ENCODE data around the gene MEOX2. TPM values are rescaled to one million over a fixed set of nuclear protein-coding genes. Genes with fewer than 3 reads are reported as not detected.

The MEOX2 gene
- polyA plus RNA-seq, 1 donor (not counting 4 experiments of a cell fraction or from before 2014, with no cell fraction given) = not detected

- H3K27ac ChIP-seq (ENCODE audit: control insufficient read depth, insufficient read depth, low read length) = no peak overlapping the region
- no peaks in the 10 kb centered on the region for H3K4me1 ChIP-seq (ENCODE audit: control insufficient read depth, extremely low read depth, insufficient read depth, low read length)
- no peaks in the 10 kb centered on the region for H3K27me3 ChIP-seq (ENCODE audit: control insufficient read depth, extremely low read depth, insufficient read depth, low read length)
- H4K20me1 ChIP-seq (ENCODE audit: control insufficient read depth, extremely low read depth, insufficient read depth, low read length) = no peaks in the 10 kb centered on the region
- no peak overlapping the region for H2AFZ ChIP-seq (ENCODE audit: control insufficient read depth, low read length)
- H3K9me1 ChIP-seq (ENCODE audit: control insufficient read depth, extremely low read depth, insufficient read depth, low read length) = no peaks in the 10 kb centered on the region
- H3K9ac ChIP-seq (ENCODE audit: control insufficient read depth, extremely low read depth, insufficient read depth, low read length) = no peak overlapping the region
- no peak overlapping the region for H3K4me2 ChIP-seq (ENCODE audit: control insufficient read depth, extremely low read depth, insufficient read depth, low read depth, low read length)
- no peaks in the 10 kb centered on the region for H3K79me2 ChIP-seq (ENCODE audit: control insufficient read depth, insufficient read depth, low read length)
- no peak for DNase-seq (ENCODE audit: low read depth, low spot score)
- no peak overlapping the region for H3K4me3 ChIP-seq (ENCODE audit: control insufficient read depth in 2 of 3, extremely low read depth in 1 of 3, insufficient read depth in 2 of 3, low read depth in 1 of 3, low read length in 3 of 3)
- H3K36me3 ChIP-seq (ENCODE audit: control insufficient read depth in 2 of 2, extremely low read depth in 1 of 2, insufficient read depth in 2 of 2, low read length in 2 of 2) = no peaks in the 10 kb centered on the region
- TF ChIP-seq EZH2 (IDR thresholded peaks at IDR 0.05; ENCODE audit: low read length) = no peak
- peaks cover 2% of the 10 kb centered on the region for H3K9me3 ChIP-seq (ENCODE audit: control insufficient read depth, low read depth, low read length)
- no peak for FAIRE-seq
- dilution Hi-C loops (cut with MboI; ENCODE audit: extremely low pct_ligation_motif_present, low sequenced_read_pairs) = no loop called here
Observed at GRCh38 chr7:15604166-15604565, 82.3 kb downstream of the MEOX2 start.

- Histone ChIP-seq H3K79me2 (ENCODE audit: control insufficient read depth, insufficient read depth, low read length) (no peaks in the 10 kb centered on the region), H2AFZ (ENCODE audit: control insufficient read depth, low read length) (no peak overlapping the region), H4K20me1 (ENCODE audit: control insufficient read depth, extremely low read depth, insufficient read depth, low read length) (no peaks in the 10 kb centered on the region), H3K4me1 (ENCODE audit: control insufficient read depth, extremely low read depth, insufficient read depth, low read length) (no peaks in the 10 kb centered on the region), H3K9ac (ENCODE audit: control insufficient read depth, extremely low read depth, insufficient read depth, low read length) (no peak overlapping the region), H3K9me1 (ENCODE audit: control insufficient read depth, extremely low read depth, insufficient read depth, low read length) (no peaks in the 10 kb centered on the region), H3K9me3 (ENCODE audit: control insufficient read depth, low read depth, low read length) (peaks cover 4% of the 10 kb centered on the region), H3K27me3 (ENCODE audit: control insufficient read depth, extremely low read depth, insufficient read depth, low read length) (no peaks in the 10 kb centered on the region), H3K27ac (ENCODE audit: control insufficient read depth, insufficient read depth, low read length) (no peak overlapping the region), H3K36me3 (ENCODE audit: control insufficient read depth in 2 of 2, extremely low read depth in 1 of 2, insufficient read depth in 2 of 2, low read length in 2 of 2) (no peaks in the 10 kb centered on the region), H3K4me3 (ENCODE audit: control insufficient read depth in 2 of 3, extremely low read depth in 1 of 3, insufficient read depth in 2 of 3, low read depth in 1 of 3, low read length in 3 of 3) (no peak overlapping the region), H3K4me2 (ENCODE audit: control insufficient read depth, extremely low read depth, insufficient read depth, low read depth, low read length) (no peak overlapping the region)
- dilution Hi-C loops (cut with MboI; ENCODE audit: extremely low pct_ligation_motif_present, low sequenced_read_pairs) = no loop called here
- no peak for FAIRE-seq
- no peak for DNase-seq (ENCODE audit: low read depth, low spot score)
- no peak for TF ChIP-seq CTCF (optimal IDR thresholded peaks at IDR 0.05 in 1 of 3, IDR thresholded peaks at IDR 0.05 in 1 of 3, conservative IDR thresholded peaks at IDR 0.05 in 1 of 3; ENCODE audit: extremely low read depth in 1 of 3, insufficient read depth in 2 of 3, low read length in 3 of 3)
- TF ChIP-seq EZH2 (IDR thresholded peaks at IDR 0.05; ENCODE audit: low read length) = no peak
Observed at GRCh38 chr7:15603124-15603523, 83.4 kb downstream of the MEOX2 start.

- Histone ChIP-seq H4K20me1 (ENCODE audit: control insufficient read depth, extremely low read depth, insufficient read depth, low read length) (no peaks in the 10 kb centered on the region), H3K4me3 (ENCODE audit: control insufficient read depth in 2 of 3, extremely low read depth in 1 of 3, insufficient read depth in 2 of 3, low read depth in 1 of 3, low read length in 3 of 3) (no peak overlapping the region), H2AFZ (ENCODE audit: control insufficient read depth, low read length) (no peak overlapping the region), H3K9me3 (ENCODE audit: control insufficient read depth, low read depth, low read length) (peaks cover 4% of the 10 kb centered on the region), H3K4me1 (ENCODE audit: control insufficient read depth, extremely low read depth, insufficient read depth, low read length) (no peaks in the 10 kb centered on the region), H3K27ac (ENCODE audit: control insufficient read depth, insufficient read depth, low read length) (no peak overlapping the region), H3K27me3 (ENCODE audit: control insufficient read depth, extremely low read depth, insufficient read depth, low read length) (no peaks in the 10 kb centered on the region), H3K9me1 (ENCODE audit: control insufficient read depth, extremely low read depth, insufficient read depth, low read length) (no peaks in the 10 kb centered on the region), H3K9ac (ENCODE audit: control insufficient read depth, extremely low read depth, insufficient read depth, low read length) (no peak overlapping the region), H3K4me2 (ENCODE audit: control insufficient read depth, extremely low read depth, insufficient read depth, low read depth, low read length) (no peak overlapping the region), H3K79me2 (ENCODE audit: control insufficient read depth, insufficient read depth, low read length) (no peaks in the 10 kb centered on the region), H3K36me3 (ENCODE audit: control insufficient read depth in 2 of 2, extremely low read depth in 1 of 2, insufficient read depth in 2 of 2, low read length in 2 of 2) (no peaks in the 10 kb centered on the region)
- dilution Hi-C loops (cut with MboI; ENCODE audit: extremely low pct_ligation_motif_present, low sequenced_read_pairs) = no loop called here
- DNase-seq (ENCODE audit: low read depth, low spot score) = no peak
- TF ChIP-seq EZH2 (IDR thresholded peaks at IDR 0.05; ENCODE audit: low read length) (no peak), CTCF (optimal IDR thresholded peaks at IDR 0.05 in 1 of 3, IDR thresholded peaks at IDR 0.05 in 1 of 3, conservative IDR thresholded peaks at IDR 0.05 in 1 of 3; ENCODE audit: extremely low read depth in 1 of 3, insufficient read depth in 2 of 3, low read length in 3 of 3) (no peak)
- FAIRE-seq = no peak
Observed at GRCh38 chr7:15602236-15602635, 84.2 kb downstream of the MEOX2 start.
